WTC11 (cell line): Measurements from ENCODE around the gene CD9. TPM values are rescaled to one million over a fixed set of nuclear protein-coding genes. Genes with fewer than 3 reads are reported as not detected.

Experiments used
- ATAC-seq: fragments of 200-7000 bp; cut with Tn5 transposase; 2 replicates; pipeline ENCODE4 v1.10.0; 2021; ENCODE audit warnings: mild to moderate bottlenecking, moderate library complexity
- CTCF ChIA-PET: fragments of 300-600 bp; sonication (Branson Sonifier 250); formaldehyde crosslinking; loops from one replicate; lab custom pipeline; 2021; ENCODE audit warnings: antibody characterized with exemption; lab: Charles Lee
- POLR2A ChIA-PET: fragments of 350-600 bp; sonication (Branson Sonifier 250); formaldehyde crosslinking; loops from one replicate; lab custom pipeline; 2021; ENCODE audit warnings: antibody characterized with exemption; lab: Charles Lee
- DNase-seq: peaks from one replicate; pipeline ENCODE4 v3.0.0; 2021; ENCODE audit warnings: low spot score
- H3K27ac Mint-ChIP-seq: 2 replicates; pipeline ENCODE4 v1.8.0; 2021; ENCODE audit warnings: mixed read lengths
- H3K27me3 Mint-ChIP-seq: 2 replicates; pipeline ENCODE4 v1.8.0; 2021; ENCODE audit warnings: low read depth, mild to moderate bottlenecking, moderate library complexity, mixed read lengths
- H3K36me3 Mint-ChIP-seq: 2 replicates; pipeline ENCODE4 v1.8.0; 2021; ENCODE audit warnings: mixed read lengths
- H3K4me1 Mint-ChIP-seq: 2 replicates; pipeline ENCODE4 v1.8.0; 2022; ENCODE audit warnings: mixed read lengths
- H3K4me3 Mint-ChIP-seq: 2 replicates; pipeline ENCODE4 v1.8.0; 2021; ENCODE audit warnings: mild to moderate bottlenecking, moderate library complexity, mixed read lengths
- H3K9me3 Mint-ChIP-seq: 2 replicates; pipeline ENCODE4 v1.8.0; 2021; ENCODE audit warnings: mixed read lengths
- CBFB ChIP-seq: sonication (generic); formaldehyde crosslinking; IDR thresholded peaks from 2 replicates; pipeline ENCODE4 v1.8.1; 2022; ENCODE audit warnings: mild to moderate bottlenecking, low read depth, missing genetic modification reagents
- E2F4 ChIP-seq: sonication (generic); formaldehyde crosslinking; IDR thresholded peaks from 2 replicates; pipeline ENCODE4 v1.8.1; 2022; ENCODE audit warnings: low read depth, mild to moderate bottlenecking, moderate library complexity, missing genetic modification reagents, borderline replicate concordance
- ETV6 ChIP-seq: sonication (generic); formaldehyde crosslinking; IDR thresholded peaks from 2 replicates; pipeline ENCODE4 v1.8.1; 2022; ENCODE audit warnings: mild to moderate bottlenecking, missing genetic modification reagents
- FOXK1 ChIP-seq: sonication (generic); formaldehyde crosslinking; IDR thresholded peaks from 2 replicates; pipeline ENCODE4 v1.8.0; 2022; ENCODE audit warnings: mild to moderate bottlenecking, moderate library complexity, missing genetic modification reagents
- FOXP4 ChIP-seq: sonication (generic); formaldehyde crosslinking; IDR thresholded peaks from 2 replicates; pipeline ENCODE4 v1.8.0; 2022; ENCODE audit warnings: mild to moderate bottlenecking, missing genetic modification reagents
- JUN ChIP-seq: sonication (generic); formaldehyde crosslinking; IDR thresholded peaks from 2 replicates; pipeline ENCODE4 v1.8.0; 2023; ENCODE audit warnings: mild to moderate bottlenecking, missing genetic modification reagents
- MAX ChIP-seq: sonication (generic); formaldehyde crosslinking; IDR thresholded peaks from 2 replicates; pipeline ENCODE4 v1.8.0; 2022; ENCODE audit warnings: mild to moderate bottlenecking, missing genetic modification reagents
- OVOL2 ChIP-seq: fragments of 250-450 bp; sonication (Bioruptor Pico); IDR thresholded peaks from 2 replicates; pipeline ENCODE4 v1.9.0; 2021; ENCODE audit warnings: mild to moderate bottlenecking, borderline replicate concordance
- RELA ChIP-seq: sonication (generic); formaldehyde crosslinking; IDR thresholded peaks from 2 replicates; pipeline ENCODE4 v1.8.1; 2022; ENCODE audit warnings: missing genetic modification reagents, mild to moderate bottlenecking, borderline replicate concordance
- SOX15 ChIP-seq: fragments of 250-450 bp; sonication (Bioruptor Pico); IDR thresholded peaks from 2 replicates; pipeline ENCODE4 v1.9.0; 2021; ENCODE audit warnings: mild to moderate bottlenecking
- STAT6 ChIP-seq: sonication (generic); formaldehyde crosslinking; conservative IDR thresholded peaks from 2 replicates; pipeline ENCODE4 v1.8.1; 2023; ENCODE audit warnings: mild to moderate bottlenecking, low read depth, missing genetic modification reagents, moderate library complexity
- USF1 ChIP-seq: sonication (generic); formaldehyde crosslinking; IDR thresholded peaks from 2 replicates; pipeline ENCODE4 v1.8.0; 2022; ENCODE audit warnings: mild to moderate bottlenecking, missing genetic modification reagents
- ZMAT4 ChIP-seq: fragments of 250-450 bp; sonication (Bioruptor Pico); IDR thresholded peaks from 2 replicates; pipeline ENCODE4 v1.9.0; 2021; ENCODE audit warnings: mild to moderate bottlenecking
- ZNF121 ChIP-seq: sonication (generic); formaldehyde crosslinking; IDR thresholded peaks from 2 replicates; pipeline ENCODE4 v1.8.0; 2023; ENCODE audit warnings: missing genetic modification reagents
- ZNF425 ChIP-seq: fragments of 250-450 bp; sonication (Bioruptor Pico); conservative IDR thresholded peaks from 2 replicates; pipeline ENCODE4 v1.9.0; 2021; ENCODE audit warnings: mild to moderate bottlenecking
- ZNF532 ChIP-seq: fragments of 250-450 bp; sonication (Bioruptor Pico); IDR thresholded peaks from 2 replicates; pipeline ENCODE4 v1.9.0; 2021; ENCODE audit warnings: mild to moderate bottlenecking, borderline replicate concordance
- total RNA-seq: library from RNA; stranded (reverse); gene quantifications from 3 replicates; pipeline ENCODE4 v1.2.3, GENCODE V29; 2021

CD9 gene
- total RNA-seq, 1 experiment from 2014 or later, result 260 TPM

- CTCF ChIA-PET, result interaction anchor here (1.6 kb wide), 1 partner anchor 42 kb away, joined by 5 read pairs; no protein-coding TSS in a partner anchor
- Mint-ChIP-seq H3K9me3 (no peaks in the 10 kb centered on the region), H3K4me1 (peaks cover 12% of the 10 kb centered on the region), H3K27ac (0 out of 2 replicates have a peak overlapping the region, but pooled peaks have one; percentile 69), H3K4me3 (no peak overlapping the region), H3K27me3 (no peaks in the 10 kb centered on the region), H3K36me3 (peaks cover 70% of the 10 kb centered on the region)
- POLR2A ChIA-PET, result no interaction called here
- ATAC-seq (no peak), DNase-seq (no peak)
- TF ChIP-seq ETV6 (CRISPR knock-in tag) (no peak), JUN (CRISPR knock-in tag) (no peak), USF1 (CRISPR knock-in tag) (no peak), SOX15 (no peak), ZNF425 (CRISPR knock-in tag) (no peak)
Measured at GRCh38 chr12:6237830-6238229, 37.6 kb downstream of the CD9 start.

- Mint-ChIP-seq H3K4me3 (no peak overlapping the region), H3K9me3 (peaks cover 7% of the 10 kb centered on the region), H3K27ac (no peak overlapping the region; the same call in 1 of the 2 replicates), H3K36me3 (peaks cover 60% of the 10 kb centered on the region), H3K4me1 (peaks cover 2% of the 10 kb centered on the region; the same call in 1 of the 2 replicates), H3K27me3 (no peaks in the 10 kb centered on the region)
- ChIA-PET CTCF (interaction anchor here (1.6 kb wide), 1 partner anchor 43 kb away, joined by 5 read pairs; no protein-coding TSS in a partner anchor), POLR2A (no interaction called here)
- TF ChIP-seq ZNF121 (CRISPR knock-in tag), result peak; percentile 73
- no peak for TF ChIP-seq STAT6 (CRISPR knock-in tag)
- ATAC-seq (no peak), DNase-seq (no peak)
Measured at GRCh38 chr12:6238875-6239274, 38.7 kb downstream of the CD9 start.

GRCh38 chr12:6241495-6241894 lies 41.3 kb downstream of the CD9 start:
- TF ChIP-seq MAX, result no peak
- no peak for TF ChIP-seq FOXK1
- no peak for TF ChIP-seq CBFB (CRISPR knock-in tag)
- no peak for TF ChIP-seq RELA (CRISPR knock-in tag)
- no peak for TF ChIP-seq ZMAT4 (CRISPR knock-in tag)
- TF ChIP-seq OVOL2 (CRISPR knock-in tag), result no peak
- no peak for TF ChIP-seq FOXP4 (CRISPR knock-in tag)
- TF ChIP-seq ETV6 (CRISPR knock-in tag), result no peak
- TF ChIP-seq ZNF532 (CRISPR knock-in tag), result no peak
- TF ChIP-seq E2F4 (CRISPR knock-in tag), result no peak
- TF ChIP-seq ZNF121 (CRISPR knock-in tag), result no peak
- ATAC-seq (no peak), DNase-seq (no peak)
- Mint-ChIP-seq H3K9me3 (peaks cover 28% of the 10 kb centered on the region), H3K36me3 (peaks cover 50% of the 10 kb centered on the region), H3K27ac (peak overlapping the region; percentile 46; the same call in 1 of the 2 replicates), H3K4me3 (no peak overlapping the region), H3K27me3 (no peaks in the 10 kb centered on the region), H3K4me1 (no peaks in the 10 kb centered on the region)
- POLR2A ChIA-PET, result interaction anchor here (0.7 kb wide), 1 partner anchor 95 kb away, joined by 3 read pairs; no protein-coding TSS in a partner anchor
- CTCF ChIA-PET, result interaction anchor here (0.6 to 2.0 kb wide), 9 partner anchors 9 to 184 kb away, joined by 3 to 10 read pairs (median 3); no protein-coding TSS in a partner anchor
